Thoracic aorta (tissue), 2 donors: ENCODE results near the gene PLXNA1. TPM values are rescaled to one million over a fixed set of nuclear protein-coding genes. Genes with fewer than 3 reads are reported as not detected.

Source experiments
- ATAC-seq: fragments of 150-250 bp; one replicate; pipeline ENCODE4 v1.8.0; 2017; ENCODE audit warnings: low read depth; ENCODE audit not compliant: insufficient number of reproducible peaks, low FRiP score
- DNase-seq: peaks from one replicate; pipeline ENCODE4 v3.0.0-alpha.2; 2020; ENCODE audit warnings: low spot score
- H3K27ac ChIP-seq, 2 donors: fragments of 200-600 bp; sonication (generic); 1 replicate in 1 of 2; 2 replicates in 1 of 2; pipeline ENCODE4 v1.5.1; 2016; ENCODE audit warnings: mild to moderate bottlenecking in 2 of 2, moderate library complexity in 2 of 2
- H3K27me3 ChIP-seq: fragments of 200-600 bp; sonication (generic); replicated peaks from 2 replicates; pipeline ENCODE4 v1.6.0; 2016; ENCODE audit warnings: mild to moderate bottlenecking; ENCODE audit not compliant: insufficient read depth
- H3K36me3 ChIP-seq: fragments of 200-600 bp; sonication (generic); one replicate; pipeline ENCODE4 v1.5.1; 2016
- H3K4me1 ChIP-seq, 2 donors: fragments of 200-600 bp; sonication (generic); 1 replicate in 1 of 2; 2 replicates in 1 of 2; pipeline versions ENCODE4 v1.5.1 to v1.6.0; 2016; ENCODE audit warnings: low read depth in 2 of 2, mild to moderate bottlenecking in 1 of 2; ENCODE audit not compliant: control insufficient read depth in 1 of 2
- H3K4me3 ChIP-seq: fragments of 200-600 bp; sonication (generic); 2 replicates; pipeline ENCODE4 v1.5.1; 2016; ENCODE audit warnings: mild to moderate bottlenecking
- H3K9me3 ChIP-seq: fragments of 200-600 bp; sonication (generic); 2 replicates; pipeline ENCODE4 v1.5.1; 2016
- CTCF ChIP-seq: fragments of 200-600 bp; sonication (generic); IDR thresholded peaks from one replicate; pipeline ENCODE4 v1.5.1; 2019; ENCODE audit warnings: antibody characterized with exemption
- total RNA-seq, 2 donors: library from RNA; depleted of rRNA; stranded (reverse); fragments of >200 nt; gene quantifications; one replicate each; pipeline versions ENCODE4 v1.1.0 to v1.2.3, GENCODE V29; 2016

The PLXNA1 gene
- total RNA-seq, 2 donors from 2014 or later: 70.1 to 102 TPM

DNA sequence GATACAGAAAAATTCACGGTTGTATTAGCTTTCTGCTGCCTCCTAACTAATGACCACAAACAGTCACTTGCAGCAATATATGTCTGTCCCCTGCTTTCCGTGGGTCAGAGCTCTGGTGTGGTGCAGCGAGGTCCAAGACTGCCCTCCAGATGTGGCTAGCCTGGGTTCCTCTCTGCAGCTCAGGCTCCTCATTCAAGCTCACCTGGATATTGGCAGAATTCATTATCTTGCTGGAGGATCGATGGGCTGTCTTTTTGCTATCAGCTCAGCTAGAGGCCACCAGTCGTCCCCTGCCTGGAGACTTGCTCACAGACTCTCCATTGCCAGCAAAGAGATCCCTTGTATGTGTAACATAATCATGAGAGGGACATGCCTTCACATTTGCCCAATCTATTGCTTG, 12.8 kb upstream of the PLXNA1 start:
- Histone ChIP-seq H3K27me3 (no peaks in the 10 kb centered on the region), H3K4me1 (no peaks in the 10 kb centered on the region), H3K9me3 (peaks cover 6% of the 10 kb centered on the region), H3K27ac (no peak overlapping the region), H3K36me3 (no peaks in the 10 kb centered on the region), H3K4me3 (no peak overlapping the region)
- no peak for ATAC-seq
- no peak for DNase-seq
- TF ChIP-seq CTCF: no peak

DNA sequence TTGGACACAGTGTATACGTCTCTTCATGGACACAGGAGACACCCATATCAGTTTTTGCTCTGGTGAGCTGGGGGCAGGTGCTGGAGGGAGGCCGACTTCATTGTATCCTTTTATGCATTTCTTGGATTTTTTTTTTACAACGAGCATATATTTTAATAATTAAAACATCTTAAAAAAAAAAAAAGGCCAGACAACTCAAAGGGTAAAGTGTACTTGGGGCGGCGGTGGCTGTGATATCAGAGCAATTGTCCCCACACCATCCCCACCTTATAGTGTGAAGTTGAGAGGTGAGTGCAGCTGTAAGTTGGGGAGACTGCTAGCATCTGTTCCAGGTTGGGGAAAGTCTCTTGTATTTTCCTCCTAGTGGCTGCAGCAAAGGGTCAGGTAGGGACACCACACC, 12.0 kb upstream of the PLXNA1 start:
- H3K4me1 ChIP-seq: no peaks in the 10 kb centered on the region
- no peak overlapping the region for H3K27ac ChIP-seq
- no peaks in the 10 kb centered on the region for H3K36me3 ChIP-seq
- H3K4me3 ChIP-seq: no peak overlapping the region
- ATAC-seq: no peak
- H3K9me3 ChIP-seq: peaks cover 6% of the 10 kb centered on the region
- no peak for DNase-seq
- no peak for TF ChIP-seq CTCF
- no peaks in the 10 kb centered on the region for H3K27me3 ChIP-seq

GRCh38 chr3:126971891-126972351, 11.0 kb upstream of the PLXNA1 start:
- peak; percentile 41 for DNase-seq
- H3K36me3 ChIP-seq: no peaks in the 10 kb centered on the region
- H3K9me3 ChIP-seq: peaks cover 6% of the 10 kb centered on the region
- no peaks in the 10 kb centered on the region for H3K4me1 ChIP-seq
- ATAC-seq: peak; percentile 46
- no peaks in the 10 kb centered on the region for H3K27me3 ChIP-seq
- H3K4me3 ChIP-seq: no peak overlapping the region
- no peak for TF ChIP-seq CTCF
- H3K27ac ChIP-seq: peak overlapping the region in 1 of 2 donors; percentile 37

- Histone ChIP-seq H3K27me3 (no peaks in the 10 kb centered on the region), H3K27ac (no peak overlapping the region), H3K4me1 (no peaks in the 10 kb centered on the region), H3K9me3 (peaks cover 6% of the 10 kb centered on the region), H3K4me3 (no peak overlapping the region), H3K36me3 (no peaks in the 10 kb centered on the region)
- DNase-seq (no peak), ATAC-seq (no peak)
- TF ChIP-seq CTCF: no peak
Measured at GRCh38 chr3:126972866-126973265, 10.0 kb upstream of the PLXNA1 start.

DNA sequence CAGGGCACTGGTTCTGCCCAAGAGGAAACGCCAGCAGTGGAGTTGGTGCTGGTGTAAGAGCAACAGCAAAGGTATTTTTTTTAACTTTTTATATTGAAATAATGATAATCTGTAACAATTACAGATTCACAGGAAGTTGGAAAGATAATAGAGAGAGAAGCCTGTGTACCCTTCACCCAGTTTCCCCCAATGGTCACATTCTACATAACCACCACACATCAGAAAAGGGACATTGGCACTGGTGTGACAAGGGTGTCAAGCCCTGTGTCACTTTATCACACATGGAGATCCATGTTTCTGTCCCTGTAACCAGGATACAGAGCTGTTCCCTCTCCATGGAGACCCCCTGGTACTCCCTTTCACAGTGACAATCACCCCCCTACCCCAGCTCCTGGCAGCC, 9.1 kb upstream of the PLXNA1 start:
- no peaks in the 10 kb centered on the region for H3K4me1 ChIP-seq
- H3K9me3 ChIP-seq: peaks cover 6% of the 10 kb centered on the region
- no peak for TF ChIP-seq CTCF
- no peaks in the 10 kb centered on the region for H3K36me3 ChIP-seq
- no peaks in the 10 kb centered on the region for H3K27me3 ChIP-seq
- no peak for DNase-seq
- no peak overlapping the region for H3K4me3 ChIP-seq
- ATAC-seq: no peak
- no peak overlapping the region for H3K27ac ChIP-seq
